ENCODE data around the gene RORC.
"Not testable (repeated sequence)": the region's sequence is repeated elsewhere in the genome, so short reads cannot be mapped to it uniquely, and the experiment has no call there.

Gene RORC

GRCh38 chr1:151809290-151809984 is 22.2 kb downstream of the RORC start:
- in situ Hi-C loops (cut with HindIII; ENCODE audit: low sequenced_read_pairs): no loop called here

- in situ Hi-C loops (cut with HindIII; ENCODE audit: low sequenced_read_pairs): no loop called here
These were observed 23.8 kb downstream of the RORC start for GRCh38 chr1:151807766-151808165.

GRCh38 chr1:151807131-151807530 is 24.5 kb downstream of the RORC start:
- in situ Hi-C loops (cut with HindIII; ENCODE audit: low sequenced_read_pairs): no loop called here

DNA sequence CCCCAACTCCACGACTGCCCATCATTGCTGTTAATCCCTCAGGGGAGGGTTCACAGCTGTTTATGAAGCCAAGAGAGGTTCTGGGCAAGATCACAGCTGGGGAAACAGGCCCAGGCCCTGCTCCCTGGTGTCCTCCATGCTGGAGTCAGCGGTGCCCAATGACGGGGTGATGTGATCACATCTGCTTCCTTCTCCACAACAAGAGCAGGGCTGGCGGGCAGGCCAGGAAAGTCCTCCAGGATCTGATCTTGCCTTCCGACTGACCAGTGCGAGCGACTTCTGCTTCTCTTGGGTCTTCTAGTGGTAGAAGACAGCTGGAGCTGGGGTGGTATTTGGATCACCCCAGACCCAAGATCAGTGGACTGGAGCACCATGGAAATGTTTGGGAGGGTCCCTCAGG is 25.4 kb downstream of the RORC start:
- in situ Hi-C loops (cut with HindIII; ENCODE audit: low sequenced_read_pairs): no loop called here

GRCh38 chr1:151805066-151805820 is 26.4 kb downstream of the RORC start, which contains the start of gene LINGO4:
LINGO4 (minus strand) TSS chr1:151805419; CDS start chr1:151802704, 2,715 bp downstream.
- in situ Hi-C loops (cut with HindIII; ENCODE audit: low sequenced_read_pairs): no loop called here

GRCh38 chr1:151803915-151804314 is 27.7 kb downstream of the RORC start:
- in situ Hi-C loops (cut with HindIII; ENCODE audit: low sequenced_read_pairs): no loop called here

- in situ Hi-C loops (cut with HindIII; ENCODE audit: low sequenced_read_pairs): no loop called here
These were observed 28.4 kb downstream of the RORC start for GRCh38 chr1:151803164-151803563.

- in situ Hi-C loops (cut with HindIII; ENCODE audit: low sequenced_read_pairs): no loop called here
These were observed 29.2 kb downstream of the RORC start for GRCh38 chr1:151802372-151802771.

DNA sequence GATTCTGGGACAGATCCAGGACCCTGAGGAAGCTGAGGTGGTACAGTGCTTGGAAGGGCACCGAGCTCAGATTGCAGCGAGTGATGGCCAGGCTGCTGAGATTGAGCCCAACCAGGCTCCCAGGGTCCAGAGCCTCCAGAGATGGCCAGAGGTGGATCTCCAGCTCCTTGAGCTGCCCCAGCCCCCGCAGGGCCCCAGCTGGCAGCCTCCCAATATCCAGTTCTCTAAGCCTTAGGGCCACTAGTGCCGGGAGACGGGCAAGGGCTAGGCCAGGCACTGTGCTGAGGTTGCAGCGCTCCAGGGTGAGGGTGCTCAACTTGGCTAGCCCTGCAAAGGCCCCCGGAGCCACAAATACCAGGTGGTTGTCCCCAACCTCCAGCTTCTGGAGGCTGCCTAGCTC is 29.8 kb downstream of the RORC start:
- in situ Hi-C loops (cut with HindIII; ENCODE audit: low sequenced_read_pairs): no loop called here

GRCh38 chr1:151801310-151801820 is 30.2 kb downstream of the RORC start:
- in situ Hi-C loops (cut with HindIII; ENCODE audit: low sequenced_read_pairs): no loop called here

GRCh38 chr1:151800830-151801229 is 30.8 kb downstream of the RORC start:
- in situ Hi-C loops (cut with HindIII; ENCODE audit: low sequenced_read_pairs): no loop called here

DNA sequence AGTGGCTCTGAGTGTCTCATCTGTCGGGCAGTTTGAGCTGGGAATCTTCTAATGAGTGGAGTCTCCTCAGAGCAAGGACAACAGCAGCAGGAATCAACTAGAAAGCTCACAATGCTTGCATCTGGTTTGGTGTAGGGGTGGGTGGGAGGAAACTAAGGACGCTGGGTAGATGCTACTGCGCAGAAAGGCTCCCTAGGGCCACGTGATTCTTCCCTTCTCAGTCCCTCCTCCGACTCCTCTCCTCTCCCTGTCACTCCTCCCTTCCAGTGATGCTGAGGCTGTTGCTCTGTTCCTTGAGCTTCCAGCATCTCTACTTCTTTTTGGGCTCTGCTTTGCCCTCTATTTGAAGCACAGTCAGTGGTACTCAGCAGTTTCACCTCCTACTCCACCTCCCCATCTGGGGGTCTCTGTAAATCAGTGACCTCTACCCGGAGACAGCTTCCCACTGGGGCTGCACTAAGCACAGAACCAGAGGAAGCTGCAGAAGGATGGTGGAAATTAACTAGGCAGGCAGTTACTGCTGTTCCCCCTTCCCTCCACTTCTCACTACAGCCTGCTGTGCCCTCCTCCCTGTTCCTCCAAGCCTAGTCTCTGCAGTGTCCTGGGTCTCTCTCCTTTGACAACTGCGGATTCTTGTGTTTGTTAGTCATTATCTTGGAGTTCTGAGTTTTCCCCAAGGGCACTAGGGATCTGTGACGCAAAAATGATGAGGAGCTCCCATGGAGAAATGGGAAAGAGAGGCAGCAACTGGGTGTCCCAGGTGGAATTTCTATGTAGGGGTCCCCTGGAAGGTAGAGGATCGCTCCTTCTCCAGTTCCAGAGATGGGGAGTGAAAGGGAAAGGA is 32.2 kb downstream of the RORC start:
- in situ Hi-C loops (cut with HindIII; ENCODE audit: low sequenced_read_pairs): no loop called here

- in situ Hi-C loops (cut with HindIII; ENCODE audit: low sequenced_read_pairs): no loop called here
These were observed 33.0 kb downstream of the RORC start for GRCh38 chr1:151798571-151798970.

- in situ Hi-C loops (cut with HindIII; ENCODE audit: low sequenced_read_pairs): no loop called here
These were observed 40.5 kb downstream of the RORC start for GRCh38 chr1:151790940-151791651.

DNA sequence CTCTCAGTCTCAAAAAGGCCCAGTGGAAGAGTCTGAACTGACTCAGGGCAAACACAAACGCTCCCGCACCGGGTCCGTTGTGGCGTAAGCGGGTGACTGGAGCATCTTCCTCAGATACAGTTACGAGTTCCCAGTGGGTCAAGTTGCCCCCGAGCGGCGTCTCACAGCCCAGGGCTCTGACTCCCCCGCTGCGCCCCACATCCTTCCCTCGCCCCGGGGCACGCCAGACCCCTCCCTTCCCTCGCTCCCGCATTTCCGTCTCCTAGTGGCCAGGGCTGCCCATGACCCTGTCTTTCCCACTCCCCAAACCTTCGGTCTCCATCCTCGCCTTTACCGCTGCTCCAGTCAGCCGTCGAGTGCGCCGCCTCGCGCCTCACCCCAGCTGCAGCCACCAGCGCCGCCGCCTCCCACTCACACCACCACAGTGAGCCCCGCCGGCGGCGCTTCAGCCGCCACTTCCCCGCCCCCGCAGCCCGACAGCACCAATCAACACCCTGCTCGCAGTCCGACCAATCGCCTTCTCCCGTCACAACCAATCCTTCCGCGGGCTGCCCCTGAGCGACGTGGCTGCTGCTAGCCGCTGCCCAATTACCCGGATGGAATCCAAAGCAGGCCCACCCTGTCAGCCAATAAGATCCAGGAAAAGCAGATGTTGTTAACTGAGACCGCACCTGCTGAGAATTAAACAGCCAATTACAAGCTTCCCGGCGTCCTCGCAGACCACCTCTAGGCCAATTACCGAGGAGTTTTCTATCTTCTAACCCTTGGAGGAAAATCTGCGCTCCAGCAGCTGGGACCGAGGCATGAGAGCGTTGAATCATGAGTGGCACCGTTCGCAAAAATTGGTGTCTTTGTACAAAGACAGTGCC is 41.3 kb downstream of the RORC start, which contains the start of gene TDRKH:
TDRKH (minus strand) TSS at position 430 of the 869 bp plus-strand sequence. CDS start 7,478 bp downstream, outside the sequence.
- in situ Hi-C loops (cut with HindIII; ENCODE audit: low sequenced_read_pairs): no loop called here

DNA sequence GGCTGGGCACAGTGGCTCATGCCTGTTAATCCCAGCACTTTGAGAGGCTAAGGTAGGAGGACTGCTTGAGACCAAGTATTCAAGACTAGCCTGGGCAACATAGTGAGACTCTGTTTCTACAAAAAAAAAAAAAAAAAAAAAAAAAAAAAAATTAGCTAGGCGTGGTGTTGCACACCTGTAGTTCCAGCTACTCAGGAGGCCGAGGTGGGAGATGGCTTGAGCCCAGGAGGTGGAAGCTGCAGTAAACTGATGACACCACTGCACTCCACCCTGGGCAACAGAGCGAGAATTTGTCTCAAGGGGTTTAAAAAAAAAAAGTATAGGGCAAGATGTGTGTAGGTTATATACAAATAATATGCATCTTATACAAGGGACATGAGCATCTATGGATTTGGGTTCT is 43.9 kb downstream of the RORC start:
- in situ Hi-C loops (cut with HindIII; ENCODE audit: low sequenced_read_pairs): no loop called here

- in situ Hi-C loops (cut with HindIII; ENCODE audit: low sequenced_read_pairs): no loop called here
These were observed 47.8 kb downstream of the RORC start for GRCh38 chr1:151783796-151784195.

- in situ Hi-C loops (cut with HindIII; ENCODE audit: low sequenced_read_pairs): no loop called here
These were observed 48.9 kb downstream of the RORC start for GRCh38 chr1:151782741-151783140.

GRCh38 chr1:151782026-151782425 is 49.6 kb downstream of the RORC start:
- in situ Hi-C loops (cut with HindIII; ENCODE audit: low sequenced_read_pairs): not testable (repeated sequence)

Measured in DLD1 (cell line).